Liver (tissue), 9 donors: ENCODE results near the gene UQCC3. TPM values are rescaled to one million over a fixed set of nuclear protein-coding genes. Genes with fewer than 3 reads are reported as not detected.
"Not testable (repeated sequence)": the region's sequence is repeated elsewhere in the genome, so short reads cannot be mapped to it uniquely, and the experiment has no call there.

ENCODE experiments used
- DNase-seq: peaks from one replicate; pipeline ENCODE4 v3.0.0-alpha.2; 2017; ENCODE audit warnings: low spot score
- H3K27ac ChIP-seq, 2 donors: one replicate each; pipeline ENCODE4 v1.7.0; 2013; ENCODE audit warnings: inconsistent platforms in 2 of 2, low read length in 2 of 2, control low read depth in 1 of 2, low read depth in 1 of 2, mild to moderate bottlenecking in 1 of 2
- H3K27me3 ChIP-seq, 4 donors: one replicate each; pipeline versions ENCODE4 v1.6.1 to v1.7.0; 2013; ENCODE audit warnings: low read length in 3 of 4, inconsistent platforms in 1 of 4, mild to moderate bottlenecking in 1 of 4, moderate library complexity in 1 of 4; ENCODE audit not compliant: control insufficient read depth in 4 of 4, insufficient read depth in 4 of 4
- H3K36me3 ChIP-seq, 4 donors: one replicate each; pipeline versions ENCODE4 v1.6.1 to v1.7.0; 2013; ENCODE audit warnings: low read length in 3 of 4, mild to moderate bottlenecking in 3 of 4, low read depth in 1 of 4, moderate library complexity in 1 of 4; ENCODE audit not compliant: control insufficient read depth in 4 of 4, insufficient read depth in 3 of 4
- H3K4me1 ChIP-seq, 4 donors: one replicate each; pipeline versions ENCODE4 v1.6.1 to v1.7.0; 2013; ENCODE audit warnings: low read length in 3 of 4, mild to moderate bottlenecking in 3 of 4, moderate library complexity in 1 of 4; ENCODE audit not compliant: control insufficient read depth in 4 of 4, insufficient read depth in 4 of 4
- H3K4me3 ChIP-seq, 3 donors: one replicate each; pipeline versions ENCODE4 v1.6.1 to v1.7.0; 2013; ENCODE audit warnings: low read length in 3 of 3, control low read depth in 1 of 3, low read depth in 1 of 3, mild to moderate bottlenecking in 1 of 3
- H3K9ac ChIP-seq, 2 donors: one replicate each; pipeline ENCODE4 v1.7.0; 2013; ENCODE audit warnings: low read length in 2 of 2, mild to moderate bottlenecking in 2 of 2, moderate library complexity in 2 of 2, control low read depth in 1 of 2, low read depth in 1 of 2
- H3K9me3 ChIP-seq, 4 donors: one replicate each; pipeline versions ENCODE4 v1.6.1 to v1.7.0; 2013; ENCODE audit warnings: low read length in 3 of 4; ENCODE audit not compliant: control insufficient read depth in 4 of 4
- EGR1 ChIP-seq, 2 donors: IDR thresholded peaks; 2 replicates each; pipeline ENCODE4 v1.6.1; 2016 to 2018; ENCODE audit warnings: antibody characterized with exemption in 2 of 2, low read depth in 2 of 2
- FOXA1 ChIP-seq: IDR thresholded peaks from 2 replicates; pipeline ENCODE4 v1.6.1; 2016; ENCODE audit warnings: antibody characterized with exemption
- GABPA ChIP-seq, 2 donors: IDR thresholded peaks in 1 of 2; conservative IDR thresholded peaks in 1 of 2; 2 replicates each; pipeline ENCODE4 v1.6.1; 2016; ENCODE audit warnings: antibody characterized with exemption in 2 of 2, mild to moderate bottlenecking in 1 of 2, moderate library complexity in 1 of 2
- HNF4A ChIP-seq, 2 donors: conservative IDR thresholded peaks; 2 replicates each; pipeline ENCODE4 v1.6.1; 2016; ENCODE audit warnings: antibody characterized with exemption in 2 of 2, mild to moderate bottlenecking in 2 of 2
- HNF4G ChIP-seq: IDR thresholded peaks from 2 replicates; pipeline ENCODE4 v1.6.1; 2016; ENCODE audit warnings: antibody characterized with exemption
- JUND ChIP-seq, 2 donors: IDR thresholded peaks; 2 replicates each; pipeline ENCODE4 v1.6.1; 2016; ENCODE audit warnings: antibody characterized with exemption in 2 of 2
- MAX ChIP-seq: IDR thresholded peaks from 2 replicates; pipeline ENCODE4 v1.6.1; 2016; ENCODE audit warnings: antibody characterized with exemption
- RAD21 ChIP-seq, 2 donors: IDR thresholded peaks; 2 replicates each; pipeline ENCODE4 v1.6.1; 2016; ENCODE audit warnings: antibody characterized with exemption in 2 of 2, mild to moderate bottlenecking in 2 of 2
- REST ChIP-seq: IDR thresholded peaks from 2 replicates; pipeline ENCODE4 v1.6.1; 2016; ENCODE audit warnings: antibody characterized with exemption, mild to moderate bottlenecking
- SP1 ChIP-seq: IDR thresholded peaks from 2 replicates; pipeline ENCODE4 v1.6.1; 2018; ENCODE audit warnings: antibody characterized with exemption, mild to moderate bottlenecking
- TAF1 ChIP-seq: conservative IDR thresholded peaks from 2 replicates; pipeline ENCODE4 v1.6.1; 2016; ENCODE audit warnings: antibody characterized with exemption, mild to moderate bottlenecking
- YY1 ChIP-seq: IDR thresholded peaks from 2 replicates; pipeline ENCODE4 v1.6.1; 2016; ENCODE audit warnings: antibody characterized with exemption, mild to moderate bottlenecking
- WGBS: extraction: QIAGEN DNeasy Blood & Tissue Kit; methylation state at CpG from one replicate; pipeline ENCODE4 v1.1.7; 2013; 5-methylcytosine and 5-hydroxymethylcytosine counted together
- polyA plus RNA-seq, 2 donors: library from polyadenylated mRNA; stranded (reverse) in 1 of 2; unstranded in 1 of 2; fragments of 200-250 nt in 1 of 2; fragments of >200 nt in 1 of 2; fragmentation: Nextera tagmentation in 1 of 2; extraction: Ambion mirVana in 1 of 2; gene quantifications; one replicate each; pipeline versions ENCODE4 v1.2.1 to v1.2.3, GENCODE V29; 2013 to 2015
- total RNA-seq, 2 donors: library from RNA; depleted of rRNA; stranded (reverse); fragments of >200 nt; gene quantifications; one replicate each; pipeline ENCODE4 v1.2.3, GENCODE V29; 2014
- donor health status: healthy.
- donor health status: healthy.
- donor health status: healthy.
- donor health status: healthy.
- donor health status: healthy.

The UQCC3 gene
- total and polyA plus RNA-seq, 4 donors: 2.9 to 12.2 (median 6.6) TPM

GRCh38 chr11:62649486-62649885, 22.0 kb upstream of the UQCC3 start:
- H3K4me1 ChIP-seq: peaks cover 6 to 39% (median 37%) of the 10 kb centered on the region in 4 donors
- DNase-seq: no peak

GRCh38 chr11:62650283-62650682, 21.2 kb upstream of the UQCC3 start:
- not testable (repeated sequence) for DNase-seq, H3K27ac ChIP-seq, H3K27me3 ChIP-seq, H3K9me3 ChIP-seq, H3K4me3 ChIP-seq, H3K9ac ChIP-seq
- Histone ChIP-seq H3K4me1 (peaks cover 6 to 35% (median 31%) of the 10 kb centered on the region in 4 donors), H3K36me3 (peaks cover 0 to 12% (median 4%) of the 10 kb centered on the region in 4 donors)
- 95% methylated on average over 12 of the region's 12 CpGs for WGBS

More at GRCh38 chr11:62649486-62649885, 22.0 kb upstream of the UQCC3 start:
- TF ChIP-seq JUND (IDR thresholded peaks at IDR 0.05) (no peak), TAF1 (no peak), HNF4G (no peak)
- Histone ChIP-seq H3K4me3 (no peak overlapping the region), H3K9me3 (no peaks in the 10 kb centered on the region), H3K27ac (no peak overlapping the region), H3K27me3 (no peaks in the 10 kb centered on the region), H3K36me3 (peaks cover 0 to 12% (median 4%) of the 10 kb centered on the region in 4 donors), H3K9ac (no peak overlapping the region)
- 88% methylated on average over 11 of the region's 11 CpGs for WGBS

- H3K4me3 ChIP-seq: peak overlapping the region; percentile 75 to 89 (median 80)
- peak overlapping the region; percentile 51 to 96 for H3K9ac ChIP-seq
- no peaks in the 10 kb centered on the region for H3K9me3 ChIP-seq
- H3K4me1 ChIP-seq: peaks cover 4 to 24% (median 20%) of the 10 kb centered on the region in 4 donors
- no peak for DNase-seq
- H3K27ac ChIP-seq: peak overlapping the region; percentile 90 to 92
- 36% methylated on average over 16 of the region's 16 CpGs for WGBS
- no peak for TF ChIP-seq SP1
- no peak for TF ChIP-seq MAX
- TF ChIP-seq HNF4A (conservative IDR thresholded peaks at IDR 0.05): no peak
- no peak for TF ChIP-seq HNF4G
- TF ChIP-seq TAF1: no peak
- no peak for TF ChIP-seq RAD21 (IDR thresholded peaks at IDR 0.05)
- no peak for TF ChIP-seq REST
- TF ChIP-seq YY1: no peak
- TF ChIP-seq EGR1 (IDR thresholded peaks at IDR 0.05; ENCODE audit: low read depth in 2 of 2): no peak
- TF ChIP-seq JUND (IDR thresholded peaks at IDR 0.05): no peak
- no peak for TF ChIP-seq FOXA1
- TF ChIP-seq GABPA (IDR thresholded peaks at IDR 0.05 in 1 of 2, conservative IDR thresholded peaks at IDR 0.05 in 1 of 2): no peak
- no peaks in the 10 kb centered on the region for H3K27me3 ChIP-seq
- H3K36me3 ChIP-seq: peaks cover 0 to 12% (median 4%) of the 10 kb centered on the region in 4 donors
Observed at GRCh38 chr11:62652161-62653006, 19.1 kb upstream of the UQCC3 start.
